Erythroblast (primary cell): Measurements from ENCODE around the gene ABAT.

Source experiments
- GATA1 ChIP-seq: IDR thresholded peaks from 2 replicates; pipeline ENCODE4 v1.6.1; 2011; ENCODE audit warnings: low read depth, mild to moderate bottlenecking, control low read depth, low read length, moderate library complexity
- POLR2A ChIP-seq: IDR thresholded peaks from 2 replicates; pipeline ENCODE4 v1.6.1; 2011; ENCODE audit warnings: mild to moderate bottlenecking, low read length

GRCh38 chr16:8632675-8633182 lies 41.7 kb upstream of the ABAT start:
- no peak for TF ChIP-seq POLR2A
- no peak for TF ChIP-seq GATA1
